Measurements from ENCODE around the gene SRSF3.

Gene SRSF3

DNA sequence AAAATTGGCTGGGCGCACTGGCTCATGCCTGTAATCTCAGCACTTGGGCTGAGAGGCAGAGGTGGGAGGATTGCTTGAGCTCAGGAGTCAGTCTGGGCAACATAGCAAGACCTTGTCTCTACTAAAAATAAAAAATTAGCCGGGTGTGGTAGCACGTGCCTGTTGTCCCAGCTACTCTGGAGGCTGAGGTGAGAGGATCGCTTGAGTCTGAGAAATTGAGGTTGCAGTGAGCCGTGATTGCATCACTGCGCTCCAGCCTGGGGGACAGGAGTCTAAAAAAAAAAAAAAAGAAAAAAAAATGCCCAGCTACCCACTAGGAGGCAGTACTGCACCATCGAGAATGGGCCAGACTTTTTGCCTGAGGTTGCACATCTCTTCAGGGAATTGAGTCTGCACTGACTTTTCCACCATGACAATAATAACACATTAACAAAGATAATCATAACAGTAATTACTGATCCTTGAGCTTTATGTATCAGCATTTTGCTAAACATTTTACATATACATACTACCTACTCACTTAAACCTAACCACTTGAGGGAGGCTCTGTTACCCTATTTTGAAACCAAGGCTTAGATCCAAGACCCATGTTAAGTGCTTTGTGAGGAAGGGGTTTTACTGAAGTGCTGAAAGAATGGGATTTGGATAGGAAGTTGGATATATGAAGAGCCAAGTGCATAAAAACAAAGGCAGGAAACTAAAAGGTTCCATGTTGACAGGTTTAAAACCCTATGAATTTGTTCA lies 21.0 kb downstream of the SRSF3 start (continued):
- TF ChIP-seq ZSCAN16 (tag by site-specific recombination; IDR thresholded peaks at IDR 0.05) (peak; percentile 93), KLF8 (tag by site-specific recombination; IDR thresholded peaks at IDR 0.05) (peak; percentile 56; the same call in 1 of the 2 replicates), ZNF549 (tag by site-specific recombination; IDR thresholded peaks at IDR 0.05) (no peak), KLF16 (tag by site-specific recombination; IDR thresholded peaks at IDR 0.05) (no peak), BCL11B (tag by site-specific recombination; IDR thresholded peaks at IDR 0.05; ENCODE audit: low read depth) (no peak), ZNF211 (tag by site-specific recombination; IDR thresholded peaks at IDR 0.05; ENCODE audit: low read depth) (no peak), ZIC2 (tag by site-specific recombination; IDR thresholded peaks at IDR 0.05) (no peak), ZNF560 (tag by site-specific recombination; IDR thresholded peaks at IDR 0.05; ENCODE audit: borderline replicate concordance) (no peak), ZNF175 (tag by site-specific recombination; IDR thresholded peaks at IDR 0.05) (no peak), ZNF514 (tag by site-specific recombination; IDR thresholded peaks at IDR 0.05) (no peak), ZBTB21 (tag by site-specific recombination; IDR thresholded peaks at IDR 0.05) (peak; percentile 53; the same call in 1 of the 2 replicates), ZNF768 (tag by site-specific recombination; IDR thresholded peaks at IDR 0.05) (no peak), ZNF530 (tag by site-specific recombination; IDR thresholded peaks at IDR 0.05; ENCODE audit: low read depth) (no peak), PRDM1 (tag by site-specific recombination; IDR thresholded peaks at IDR 0.05) (no peak), ZNF658 (tag by site-specific recombination; IDR thresholded peaks at IDR 0.05) (no peak), ZNF157 (tag by site-specific recombination; IDR thresholded peaks at IDR 0.05) (no peak), ZFP69B (tag by site-specific recombination; IDR thresholded peaks at IDR 0.05) (no peak), ZSCAN23 (tag by site-specific recombination; IDR thresholded peaks at IDR 0.05) (no peak), ZBTB17 (tag by site-specific recombination; IDR thresholded peaks at IDR 0.05) (peak; percentile 79), ZNF112 (tag by site-specific recombination; IDR thresholded peaks at IDR 0.05) (no peak), ZNF629 (tag by site-specific recombination; IDR thresholded peaks at IDR 0.05) (peak; percentile 66), ZNF621 (tag by site-specific recombination; IDR thresholded peaks at IDR 0.05) (no peak), ZNF701 (tag by site-specific recombination; IDR thresholded peaks at IDR 0.05) (no peak), ZNF221 (tag by site-specific recombination; IDR thresholded peaks at IDR 0.05; ENCODE audit: borderline replicate concordance) (no peak)
- TF ChIP-seq, protein P1, sequence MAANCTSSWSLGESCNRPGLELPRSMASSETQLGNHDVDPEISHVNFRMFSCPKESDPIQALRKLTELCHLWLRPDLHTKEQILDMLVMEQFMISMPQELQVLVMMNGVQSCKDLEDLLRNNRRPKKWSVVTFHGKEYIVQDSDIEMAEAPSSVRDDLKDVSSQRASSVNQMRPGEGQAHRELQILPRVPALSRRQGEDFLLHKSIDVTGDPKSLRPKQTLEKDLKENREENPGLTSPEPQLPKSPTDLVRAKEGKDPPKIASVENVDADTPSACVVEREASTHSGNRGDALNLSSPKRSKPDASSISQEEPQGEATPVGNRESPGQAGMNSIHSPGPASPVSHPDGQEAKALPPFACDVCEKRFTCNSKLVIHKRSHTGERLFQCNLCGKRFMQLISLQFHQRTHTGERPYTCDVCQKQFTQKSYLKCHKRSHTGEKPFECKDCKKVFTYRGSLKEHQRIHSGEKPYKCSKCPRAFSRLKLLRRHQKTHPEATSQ (tag by site-specific recombination; IDR thresholded peaks at IDR 0.05) = no peak
- TF ChIP-seq, protein P2, sequence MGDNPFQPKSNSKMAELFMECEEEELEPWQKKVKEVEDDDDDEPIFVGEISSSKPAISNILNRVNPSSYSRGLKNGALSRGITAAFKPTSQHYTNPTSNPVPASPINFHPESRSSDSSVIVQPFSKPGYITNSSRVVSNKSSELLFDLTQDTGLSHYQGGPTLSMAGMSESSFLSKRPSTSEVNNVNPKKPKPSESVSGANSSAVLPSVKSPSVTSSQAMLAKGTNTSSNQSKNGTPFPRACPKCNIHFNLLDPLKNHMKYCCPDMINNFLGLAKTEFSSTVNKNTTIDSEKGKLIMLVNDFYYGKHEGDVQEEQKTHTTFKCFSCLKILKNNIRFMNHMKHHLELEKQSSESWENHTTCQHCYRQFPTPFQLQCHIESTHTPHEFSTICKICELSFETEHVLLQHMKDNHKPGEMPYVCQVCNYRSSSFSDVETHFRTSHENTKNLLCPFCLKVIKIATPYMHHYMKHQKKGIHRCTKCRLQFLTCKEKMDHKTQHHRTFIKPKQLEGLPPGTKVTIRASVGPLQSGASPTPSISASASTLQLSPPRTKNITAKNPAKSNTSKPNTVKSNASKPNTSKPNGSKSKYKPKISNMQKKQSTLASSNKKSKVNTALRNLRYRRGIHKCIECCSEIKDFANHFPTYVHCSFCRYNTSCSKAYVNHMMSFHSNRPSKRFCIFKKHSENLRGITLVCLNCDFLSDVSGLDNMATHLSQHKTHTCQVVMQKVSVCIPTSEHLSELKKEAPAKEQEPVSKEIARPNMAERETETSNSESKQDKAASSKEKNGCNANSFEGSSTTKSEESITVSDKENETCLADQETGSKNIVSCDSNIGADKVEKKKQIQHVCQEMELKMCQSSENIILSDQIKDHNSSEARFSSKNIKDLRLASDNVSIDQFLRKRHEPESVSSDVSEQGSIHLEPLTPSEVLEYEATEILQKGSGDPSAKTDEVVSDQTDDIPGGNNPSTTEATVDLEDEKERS (tag by site-specific recombination; IDR thresholded peaks at IDR 0.05) = no peak; the same call in 1 of the 2 replicates
- TF ChIP-seq, protein P3, sequence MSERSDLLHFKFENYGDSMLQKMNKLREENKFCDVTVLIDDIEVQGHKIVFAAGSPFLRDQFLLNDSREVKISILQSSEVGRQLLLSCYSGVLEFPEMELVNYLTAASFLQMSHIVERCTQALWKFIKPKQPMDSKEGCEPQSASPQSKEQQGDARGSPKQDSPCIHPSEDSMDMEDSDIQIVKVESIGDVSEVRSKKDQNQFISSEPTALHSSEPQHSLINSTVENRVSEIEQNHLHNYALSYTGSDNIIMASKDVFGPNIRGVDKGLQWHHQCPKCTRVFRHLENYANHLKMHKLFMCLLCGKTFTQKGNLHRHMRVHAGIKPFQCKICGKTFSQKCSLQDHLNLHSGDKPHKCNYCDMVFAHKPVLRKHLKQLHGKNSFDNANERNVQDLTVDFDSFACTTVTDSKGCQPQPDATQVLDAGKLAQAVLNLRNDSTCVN (tag by site-specific recombination; optimal IDR thresholded peaks at IDR 0.05) = no peak
- TF ChIP-seq, protein P4, sequence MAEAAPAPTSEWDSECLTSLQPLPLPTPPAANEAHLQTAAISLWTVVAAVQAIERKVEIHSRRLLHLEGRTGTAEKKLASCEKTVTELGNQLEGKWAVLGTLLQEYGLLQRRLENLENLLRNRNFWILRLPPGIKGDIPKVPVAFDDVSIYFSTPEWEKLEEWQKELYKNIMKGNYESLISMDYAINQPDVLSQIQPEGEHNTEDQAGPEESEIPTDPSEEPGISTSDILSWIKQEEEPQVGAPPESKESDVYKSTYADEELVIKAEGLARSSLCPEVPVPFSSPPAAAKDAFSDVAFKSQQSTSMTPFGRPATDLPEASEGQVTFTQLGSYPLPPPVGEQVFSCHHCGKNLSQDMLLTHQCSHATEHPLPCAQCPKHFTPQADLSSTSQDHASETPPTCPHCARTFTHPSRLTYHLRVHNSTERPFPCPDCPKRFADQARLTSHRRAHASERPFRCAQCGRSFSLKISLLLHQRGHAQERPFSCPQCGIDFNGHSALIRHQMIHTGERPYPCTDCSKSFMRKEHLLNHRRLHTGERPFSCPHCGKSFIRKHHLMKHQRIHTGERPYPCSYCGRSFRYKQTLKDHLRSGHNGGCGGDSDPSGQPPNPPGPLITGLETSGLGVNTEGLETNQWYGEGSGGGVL (tag by site-specific recombination; IDR thresholded peaks at IDR 0.05) = no peak
- TF ChIP-seq, protein P5, sequence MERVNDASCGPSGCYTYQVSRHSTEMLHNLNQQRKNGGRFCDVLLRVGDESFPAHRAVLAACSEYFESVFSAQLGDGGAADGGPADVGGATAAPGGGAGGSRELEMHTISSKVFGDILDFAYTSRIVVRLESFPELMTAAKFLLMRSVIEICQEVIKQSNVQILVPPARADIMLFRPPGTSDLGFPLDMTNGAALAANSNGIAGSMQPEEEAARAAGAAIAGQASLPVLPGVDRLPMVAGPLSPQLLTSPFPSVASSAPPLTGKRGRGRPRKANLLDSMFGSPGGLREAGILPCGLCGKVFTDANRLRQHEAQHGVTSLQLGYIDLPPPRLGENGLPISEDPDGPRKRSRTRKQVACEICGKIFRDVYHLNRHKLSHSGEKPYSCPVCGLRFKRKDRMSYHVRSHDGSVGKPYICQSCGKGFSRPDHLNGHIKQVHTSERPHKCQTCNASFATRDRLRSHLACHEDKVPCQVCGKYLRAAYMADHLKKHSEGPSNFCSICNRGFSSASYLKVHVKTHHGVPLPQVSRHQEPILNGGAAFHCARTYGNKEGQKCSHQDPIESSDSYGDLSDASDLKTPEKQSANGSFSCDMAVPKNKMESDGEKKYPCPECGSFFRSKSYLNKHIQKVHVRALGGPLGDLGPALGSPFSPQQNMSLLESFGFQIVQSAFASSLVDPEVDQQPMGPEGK (tag by site-specific recombination; IDR thresholded peaks at IDR 0.05) = peak; percentile 80
- TF ChIP-seq, protein P6, sequence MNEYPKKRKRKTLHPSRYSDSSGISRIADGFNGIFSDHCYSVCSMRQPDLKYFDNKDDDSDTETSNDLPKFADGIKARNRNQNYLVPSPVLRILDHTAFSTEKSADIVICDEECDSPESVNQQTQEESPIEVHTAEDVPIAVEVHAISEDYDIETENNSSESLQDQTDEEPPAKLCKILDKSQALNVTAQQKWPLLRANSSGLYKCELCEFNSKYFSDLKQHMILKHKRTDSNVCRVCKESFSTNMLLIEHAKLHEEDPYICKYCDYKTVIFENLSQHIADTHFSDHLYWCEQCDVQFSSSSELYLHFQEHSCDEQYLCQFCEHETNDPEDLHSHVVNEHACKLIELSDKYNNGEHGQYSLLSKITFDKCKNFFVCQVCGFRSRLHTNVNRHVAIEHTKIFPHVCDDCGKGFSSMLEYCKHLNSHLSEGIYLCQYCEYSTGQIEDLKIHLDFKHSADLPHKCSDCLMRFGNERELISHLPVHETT (tag by site-specific recombination; IDR thresholded peaks at IDR 0.05) = no peak; the same call in 1 of the 2 replicates
